WTC11 (cell line): ENCODE results near the gene AGR3.

ENCODE experiments used
- ELF4 ChIP-seq: sonication (generic); formaldehyde crosslinking; IDR thresholded peaks from 2 replicates; pipeline ENCODE4 v1.8.1; 2022; ENCODE audit warnings: low read depth, mild to moderate bottlenecking, moderate library complexity, missing genetic modification reagents
- FOXK1 ChIP-seq: sonication (generic); formaldehyde crosslinking; IDR thresholded peaks from 2 replicates; pipeline ENCODE4 v1.8.0; 2022; ENCODE audit warnings: mild to moderate bottlenecking, moderate library complexity, missing genetic modification reagents
- OVOL2 ChIP-seq: fragments of 250-450 bp; sonication (Bioruptor Pico); IDR thresholded peaks from 2 replicates; pipeline ENCODE4 v1.9.0; 2021; ENCODE audit warnings: mild to moderate bottlenecking, borderline replicate concordance
- TF ChIP-seq, protein P1 (sequence below): fragments of 200-600 bp; IDR thresholded peaks from 2 replicates; pipeline ENCODE4 v1.8.0; 2022; ENCODE audit warnings: antibody characterized with exemption
- TF ChIP-seq, protein P2 (sequence below): sonication (generic); formaldehyde crosslinking; IDR thresholded peaks from 2 replicates; pipeline ENCODE4 v1.8.1; 2022; ENCODE audit warnings: mild to moderate bottlenecking, missing genetic modification reagents, moderate library complexity, borderline replicate concordance

DNA sequence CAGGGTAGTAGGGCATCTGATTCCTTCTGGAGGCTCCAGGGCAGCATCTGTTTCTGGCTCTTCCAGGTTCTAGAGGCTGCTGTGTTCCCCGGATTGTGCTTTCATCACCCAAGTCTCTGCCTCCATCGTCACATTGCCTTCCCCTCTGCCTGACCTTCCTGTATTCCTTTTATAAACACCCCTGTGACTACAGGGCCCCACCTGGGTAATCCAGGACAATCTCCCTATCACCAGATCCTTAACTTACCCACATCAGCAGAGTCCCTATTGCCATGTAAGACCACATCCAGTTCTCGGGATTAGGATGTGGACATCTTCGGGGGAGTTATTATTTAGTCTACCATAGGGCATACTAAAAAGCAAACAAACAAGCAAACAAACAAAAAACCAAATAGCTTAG is 39.4 kb upstream of the AGR3 start:
- TF ChIP-seq, protein P1, sequence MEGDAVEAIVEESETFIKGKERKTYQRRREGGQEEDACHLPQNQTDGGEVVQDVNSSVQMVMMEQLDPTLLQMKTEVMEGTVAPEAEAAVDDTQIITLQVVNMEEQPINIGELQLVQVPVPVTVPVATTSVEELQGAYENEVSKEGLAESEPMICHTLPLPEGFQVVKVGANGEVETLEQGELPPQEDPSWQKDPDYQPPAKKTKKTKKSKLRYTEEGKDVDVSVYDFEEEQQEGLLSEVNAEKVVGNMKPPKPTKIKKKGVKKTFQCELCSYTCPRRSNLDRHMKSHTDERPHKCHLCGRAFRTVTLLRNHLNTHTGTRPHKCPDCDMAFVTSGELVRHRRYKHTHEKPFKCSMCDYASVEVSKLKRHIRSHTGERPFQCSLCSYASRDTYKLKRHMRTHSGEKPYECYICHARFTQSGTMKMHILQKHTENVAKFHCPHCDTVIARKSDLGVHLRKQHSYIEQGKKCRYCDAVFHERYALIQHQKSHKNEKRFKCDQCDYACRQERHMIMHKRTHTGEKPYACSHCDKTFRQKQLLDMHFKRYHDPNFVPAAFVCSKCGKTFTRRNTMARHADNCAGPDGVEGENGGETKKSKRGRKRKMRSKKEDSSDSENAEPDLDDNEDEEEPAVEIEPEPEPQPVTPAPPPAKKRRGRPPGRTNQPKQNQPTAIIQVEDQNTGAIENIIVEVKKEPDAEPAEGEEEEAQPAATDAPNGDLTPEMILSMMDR = no peak
- TF ChIP-seq OVOL2 (no peak), ELF4 (CRISPR knock-in tag) (no peak), FOXK1 (CRISPR knock-in tag) (no peak)
- TF ChIP-seq, protein P2, sequence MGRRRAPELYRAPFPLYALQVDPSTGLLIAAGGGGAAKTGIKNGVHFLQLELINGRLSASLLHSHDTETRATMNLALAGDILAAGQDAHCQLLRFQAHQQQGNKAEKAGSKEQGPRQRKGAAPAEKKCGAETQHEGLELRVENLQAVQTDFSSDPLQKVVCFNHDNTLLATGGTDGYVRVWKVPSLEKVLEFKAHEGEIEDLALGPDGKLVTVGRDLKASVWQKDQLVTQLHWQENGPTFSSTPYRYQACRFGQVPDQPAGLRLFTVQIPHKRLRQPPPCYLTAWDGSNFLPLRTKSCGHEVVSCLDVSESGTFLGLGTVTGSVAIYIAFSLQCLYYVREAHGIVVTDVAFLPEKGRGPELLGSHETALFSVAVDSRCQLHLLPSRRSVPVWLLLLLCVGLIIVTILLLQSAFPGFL (CRISPR knock-in tag) = no peak
